Stimulated activated CD4-positive, alpha-beta T cell treated with anti-CD3 and anti-CD28 coated beads, Interleukin-1b, Interleukin-23, amount 100 ng/mL, for 24 hours (primary cell): Measurements from ENCODE around the gene RC3H1.
"Not testable (repeated sequence)": the region's sequence is repeated elsewhere in the genome, so short reads cannot be mapped to it uniquely, and the experiment has no call there.

Experiments
- DNase-seq, 4 experiments: peaks; one replicate each; pipeline ENCODE4 v3.0.0-alpha.2; 2020; ENCODE audit warnings: low read depth in 4 of 4, low spot score in 1 of 4

RC3H1 gene, protein sequence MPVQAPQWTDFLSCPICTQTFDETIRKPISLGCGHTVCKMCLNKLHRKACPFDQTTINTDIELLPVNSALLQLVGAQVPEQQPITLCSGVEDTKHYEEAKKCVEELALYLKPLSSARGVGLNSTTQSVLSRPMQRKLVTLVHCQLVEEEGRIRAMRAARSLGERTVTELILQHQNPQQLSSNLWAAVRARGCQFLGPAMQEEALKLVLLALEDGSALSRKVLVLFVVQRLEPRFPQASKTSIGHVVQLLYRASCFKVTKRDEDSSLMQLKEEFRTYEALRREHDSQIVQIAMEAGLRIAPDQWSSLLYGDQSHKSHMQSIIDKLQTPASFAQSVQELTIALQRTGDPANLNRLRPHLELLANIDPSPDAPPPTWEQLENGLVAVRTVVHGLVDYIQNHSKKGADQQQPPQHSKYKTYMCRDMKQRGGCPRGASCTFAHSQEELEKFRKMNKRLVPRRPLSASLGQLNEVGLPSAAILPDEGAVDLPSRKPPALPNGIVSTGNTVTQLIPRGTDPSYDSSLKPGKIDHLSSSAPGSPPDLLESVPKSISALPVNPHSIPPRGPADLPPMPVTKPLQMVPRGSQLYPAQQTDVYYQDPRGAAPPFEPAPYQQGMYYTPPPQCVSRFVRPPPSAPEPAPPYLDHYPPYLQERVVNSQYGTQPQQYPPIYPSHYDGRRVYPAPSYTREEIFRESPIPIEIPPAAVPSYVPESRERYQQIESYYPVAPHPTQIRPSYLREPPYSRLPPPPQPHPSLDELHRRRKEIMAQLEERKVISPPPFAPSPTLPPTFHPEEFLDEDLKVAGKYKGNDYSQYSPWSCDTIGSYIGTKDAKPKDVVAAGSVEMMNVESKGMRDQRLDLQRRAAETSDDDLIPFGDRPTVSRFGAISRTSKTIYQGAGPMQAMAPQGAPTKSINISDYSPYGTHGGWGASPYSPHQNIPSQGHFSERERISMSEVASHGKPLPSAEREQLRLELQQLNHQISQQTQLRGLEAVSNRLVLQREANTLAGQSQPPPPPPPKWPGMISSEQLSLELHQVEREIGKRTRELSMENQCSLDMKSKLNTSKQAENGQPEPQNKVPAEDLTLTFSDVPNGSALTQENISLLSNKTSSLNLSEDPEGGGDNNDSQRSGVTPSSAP

DNA sequence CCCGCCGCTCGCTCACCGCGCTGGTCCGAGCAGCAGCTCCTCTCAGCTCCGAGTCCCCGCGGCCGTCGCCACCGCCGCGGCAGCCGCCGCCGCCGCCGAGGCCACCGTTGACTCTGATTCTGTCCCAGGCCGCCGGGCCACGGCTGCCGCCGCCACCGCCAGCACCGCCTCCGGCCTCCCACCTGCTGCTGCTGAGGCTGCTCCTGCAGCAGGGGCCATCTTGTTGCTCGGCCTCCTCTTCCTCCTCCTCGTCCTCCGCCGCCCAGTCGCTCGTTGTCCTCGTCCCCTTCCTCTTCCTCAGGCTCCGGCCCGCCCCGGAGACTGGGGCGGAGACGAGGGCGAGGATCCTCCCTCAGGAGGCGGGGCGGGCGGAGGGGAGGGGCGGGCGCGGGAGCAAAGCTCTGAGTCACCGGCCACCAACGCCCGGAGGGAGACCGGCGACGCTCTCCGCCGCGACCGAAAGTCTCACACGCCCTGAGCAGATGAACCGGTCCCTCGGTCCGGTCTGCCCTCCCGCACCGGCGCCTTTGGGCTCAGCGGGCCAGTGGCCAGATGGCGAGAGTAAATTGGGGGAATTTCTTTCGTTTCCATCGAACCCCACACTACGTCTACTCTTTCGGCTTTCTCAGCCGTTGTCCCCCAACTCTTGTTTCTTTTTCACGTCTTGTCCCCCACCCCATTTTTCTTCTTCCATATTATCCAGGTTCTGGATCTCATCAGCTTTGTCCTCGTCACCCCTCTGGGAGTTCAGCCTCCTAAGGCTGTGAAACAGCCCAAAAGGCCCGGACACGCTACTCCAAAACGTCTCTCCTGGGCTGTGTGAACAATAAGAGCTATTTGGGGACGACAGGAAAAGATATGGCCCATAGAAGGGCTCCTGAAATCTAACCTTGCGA is at the start of gene RC3H1:
Gene RC3H1, minus strand, starts transcription at position 278 of the 896 bp plus-strand sequence. CDS start 29,372 bp downstream, outside the sequence.
- peak; percentile 74 to 84 (median 80) for DNase-seq

DNA sequence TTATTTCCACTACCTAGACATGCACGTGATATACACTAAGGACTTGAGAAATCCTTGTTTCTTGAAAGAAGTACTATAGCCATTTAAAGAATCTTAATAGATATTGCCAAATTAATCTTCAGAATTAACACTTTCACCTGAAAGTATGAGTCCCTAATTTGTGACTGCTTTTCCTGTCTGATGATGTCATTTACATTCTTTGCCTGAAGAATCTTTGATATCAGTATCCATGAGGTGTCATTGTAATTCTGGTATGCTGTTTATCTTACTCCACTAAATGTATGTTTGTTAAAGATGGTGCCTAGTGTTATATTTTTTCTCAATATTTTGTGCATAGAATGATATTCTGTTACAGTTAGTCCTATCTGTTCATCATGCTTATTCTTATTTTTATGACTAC is 48.5 kb upstream of the RC3H1 start:
- no peak for DNase-seq

- no peak for DNase-seq
Observed at GRCh38 chr1:174068000-174068399, 45.8 kb upstream of the RC3H1 start.

- DNase-seq = no peak
Observed at GRCh38 chr1:174060090-174060489, 37.9 kb upstream of the RC3H1 start.

DNA sequence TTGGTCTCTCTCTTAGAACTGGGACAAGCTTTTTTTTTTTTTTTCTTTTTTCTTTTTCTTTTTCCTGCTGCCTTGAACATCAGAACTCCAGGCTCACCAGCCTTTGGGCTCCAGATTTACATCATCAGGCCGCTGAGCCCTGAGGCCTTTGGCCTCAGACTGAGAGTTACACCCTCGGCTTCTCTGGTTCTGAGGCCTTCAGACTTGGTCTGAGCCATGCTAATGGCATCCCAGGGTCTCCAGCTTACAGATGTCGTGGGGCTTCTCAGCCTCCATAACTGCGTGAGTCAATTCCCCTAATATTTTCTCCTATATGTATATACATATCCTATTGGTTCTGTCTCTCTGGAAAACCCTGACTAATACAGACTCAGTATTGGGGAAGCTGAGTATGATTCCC is 36.5 kb upstream of the RC3H1 start:
- DNase-seq = no peak

GRCh38 chr1:174056609-174057008 is 34.5 kb upstream of the RC3H1 start:
- not testable (repeated sequence) for DNase-seq

- DNase-seq = not testable (repeated sequence)
Observed at GRCh38 chr1:174055797-174056196, 33.6 kb upstream of the RC3H1 start.

DNA sequence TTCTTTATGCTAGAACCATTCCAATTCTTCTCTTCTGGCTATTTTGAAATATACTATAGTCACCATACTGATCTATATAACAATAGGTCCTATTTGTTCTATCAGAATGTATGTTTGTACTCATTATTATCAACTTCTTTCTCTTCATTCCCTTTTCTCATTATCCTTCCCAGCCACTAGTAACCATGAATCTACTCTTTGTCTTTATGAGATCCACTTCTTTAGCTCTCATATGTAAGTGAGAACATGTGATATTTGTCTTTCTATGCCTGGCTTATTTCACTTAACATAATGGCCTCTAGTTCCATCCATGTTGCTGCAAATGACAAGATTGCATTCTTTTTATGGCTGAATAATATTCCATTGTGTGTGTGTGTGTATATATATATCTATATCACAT is 31.7 kb upstream of the RC3H1 start:
- DNase-seq = no peak

DNA sequence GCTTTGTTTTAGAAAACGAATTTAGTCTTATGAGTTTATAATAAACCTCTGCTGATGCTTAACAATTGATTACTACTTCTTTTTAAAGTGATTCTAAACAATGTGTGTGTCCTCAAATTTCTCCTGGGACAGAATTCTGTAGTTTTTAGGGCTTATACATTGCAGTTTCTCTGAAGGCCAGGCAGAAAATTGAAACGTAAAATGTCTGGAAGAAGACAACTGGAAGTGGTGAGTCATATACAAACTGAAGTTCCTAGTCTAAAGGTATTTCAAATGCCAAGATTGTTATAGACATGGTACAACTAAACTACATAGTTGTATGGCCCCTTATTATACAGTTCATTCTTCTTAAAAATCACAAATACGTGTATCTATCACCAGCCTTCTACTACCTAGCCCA is 30.5 kb upstream of the RC3H1 start:
- no peak for DNase-seq

DNA sequence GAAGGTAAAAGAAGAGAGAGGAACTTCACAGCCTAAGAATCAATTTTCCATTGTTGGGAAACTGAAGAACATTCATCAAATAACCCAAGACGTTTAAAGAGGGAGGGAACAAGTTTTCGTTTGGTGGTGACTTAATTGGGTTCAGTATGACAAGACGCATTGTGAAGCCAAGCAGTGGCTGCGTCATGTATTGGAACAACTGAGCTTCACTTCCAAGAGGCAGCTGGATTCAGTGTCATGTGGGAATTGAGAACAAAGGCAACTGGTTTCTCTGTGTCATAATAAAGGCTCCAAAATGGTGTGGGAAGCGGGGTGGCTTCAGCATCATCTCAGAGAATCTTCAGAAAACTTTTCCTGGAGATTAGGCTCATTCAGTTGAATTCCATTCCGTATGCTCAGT is 29.8 kb upstream of the RC3H1 start:
- no peak for DNase-seq

- DNase-seq = no peak
Observed at GRCh38 chr1:174049514-174049913, 27.4 kb upstream of the RC3H1 start.

GRCh38 chr1:174044418-174045222 is 22.5 kb upstream of the RC3H1 start:
- DNase-seq = no peak

DNA sequence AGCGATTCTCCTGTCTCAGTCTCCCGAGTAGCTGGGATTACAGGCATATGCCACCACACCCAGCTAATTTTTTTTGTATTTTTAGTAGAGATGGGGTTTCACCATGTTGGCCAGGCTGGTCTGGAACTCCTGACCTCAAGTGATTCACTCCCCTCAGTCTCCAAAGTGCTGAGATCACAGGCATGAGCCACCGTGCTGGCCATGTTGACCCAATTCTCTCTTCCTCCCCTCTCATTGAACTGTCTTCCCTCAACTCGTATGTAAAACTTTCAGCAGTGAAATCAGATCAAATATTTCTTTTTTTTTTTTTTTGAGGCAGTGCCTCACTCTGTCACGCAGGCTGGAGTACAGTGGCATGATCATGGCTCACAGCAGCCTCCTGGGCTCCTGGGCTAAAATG is 20.4 kb upstream of the RC3H1 start:
- not testable (repeated sequence) for DNase-seq

DNA sequence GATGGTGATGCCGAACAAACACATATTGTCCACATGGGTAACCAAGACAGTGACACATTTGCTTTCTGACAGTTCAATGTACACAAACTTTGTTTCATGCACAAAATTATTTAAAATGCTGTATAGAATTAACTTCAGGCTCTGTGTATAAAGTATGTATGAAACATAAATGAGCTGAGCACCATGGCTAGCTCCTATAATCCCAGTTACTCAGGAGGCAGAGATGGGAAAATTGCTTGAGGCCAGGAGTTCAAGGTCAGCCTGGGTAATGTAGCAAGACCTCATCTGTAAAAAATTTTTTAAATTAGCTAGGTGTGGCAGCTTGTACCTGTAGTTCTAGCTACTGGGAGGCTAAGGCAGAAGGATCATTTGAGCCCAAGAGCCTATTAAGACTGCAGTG is 19.2 kb upstream of the RC3H1 start:
- no peak for DNase-seq

DNA sequence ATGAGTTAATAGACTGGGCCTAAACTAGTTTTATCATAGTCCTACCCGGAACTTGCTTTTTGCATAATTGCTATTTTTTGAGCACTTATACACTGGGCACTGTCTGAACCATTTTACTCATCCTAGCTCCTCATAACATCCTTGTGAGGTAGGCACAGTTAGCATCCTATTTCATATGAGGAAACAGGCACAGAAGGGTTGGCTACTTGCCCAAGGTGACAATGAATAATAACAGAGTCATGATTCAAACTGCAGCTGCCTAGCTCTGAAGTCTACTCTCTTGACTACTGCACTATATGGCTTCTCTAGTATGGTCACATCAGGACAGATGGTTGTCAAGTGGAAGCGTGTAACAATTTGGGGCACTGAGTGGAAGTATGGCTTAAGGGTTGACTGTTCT is 18.2 kb upstream of the RC3H1 start:
- DNase-seq = no peak

DNA sequence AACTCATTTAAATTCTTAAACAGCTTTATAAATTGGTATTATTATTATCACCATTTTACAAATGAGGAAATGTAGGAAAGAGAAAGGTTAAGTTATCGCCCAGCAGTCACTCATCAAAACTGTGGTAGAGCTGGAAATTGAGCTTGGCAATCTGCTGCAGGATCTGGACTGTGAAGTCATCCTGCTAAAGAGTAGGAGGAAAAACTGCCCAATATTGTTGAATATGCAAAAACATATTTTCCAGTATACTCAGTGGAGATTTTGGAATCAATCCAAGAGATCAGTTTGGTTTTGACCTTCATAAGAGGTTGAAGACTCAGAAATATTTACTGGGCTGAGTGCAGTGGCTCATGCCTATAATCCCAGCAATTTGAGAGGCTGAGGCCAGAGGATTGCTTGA is 16.9 kb upstream of the RC3H1 start:
- DNase-seq = no peak

DNA sequence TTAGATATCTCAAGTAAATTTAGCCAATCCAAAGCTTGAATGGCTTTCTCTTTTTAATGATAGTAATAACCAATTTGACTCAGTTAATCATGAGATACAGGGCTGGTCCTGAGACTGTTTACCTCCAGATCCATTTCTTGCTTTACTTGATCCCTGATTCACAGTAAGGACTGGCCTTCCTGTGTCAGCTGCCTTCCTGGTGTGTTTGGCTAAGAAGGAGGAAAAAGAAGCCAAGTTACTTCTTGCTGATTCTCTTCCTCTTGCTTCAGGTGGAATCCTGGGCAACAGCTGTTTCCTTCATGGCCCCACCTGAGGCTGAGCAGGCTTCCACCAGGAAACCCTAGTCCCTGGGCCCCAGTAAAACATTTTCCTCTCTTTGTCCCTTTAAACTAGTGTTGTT is 14.6 kb upstream of the RC3H1 start:
- no peak for DNase-seq

DNA sequence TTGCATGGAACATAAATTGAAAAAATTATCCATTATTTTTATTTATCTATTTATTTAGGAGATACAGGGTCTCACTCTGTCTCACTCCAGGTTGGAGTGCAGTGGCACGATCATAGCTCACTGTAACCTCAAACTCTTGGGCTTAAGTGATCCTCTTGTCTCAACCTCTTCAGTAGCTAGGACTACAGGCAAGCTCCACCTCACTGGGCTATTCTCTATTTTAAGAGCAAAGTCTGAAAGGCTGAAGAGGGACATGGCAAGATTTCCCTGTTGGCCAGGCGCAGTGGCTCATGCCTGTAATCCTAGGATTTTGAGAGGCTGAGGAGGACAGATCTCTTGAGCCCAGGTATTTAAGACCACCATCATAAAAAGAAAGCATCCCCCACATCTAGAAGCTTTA is 14.0 kb upstream of the RC3H1 start:
- no peak for DNase-seq

GRCh38 chr1:174032671-174033222 is 10.6 kb upstream of the RC3H1 start:
- no peak for DNase-seq

GRCh38 chr1:174031099-174031498 is 8.9 kb upstream of the RC3H1 start:
- no peak for DNase-seq
